Activated B cell treated with CpG ODN at 0.5 μM for 24 hours (primary cell): Measurements from ENCODE around the gene CEP78. TPM values are rescaled to one million over a fixed set of nuclear protein-coding genes. Genes with fewer than 3 reads are reported as not detected.

Experiments used
- ATAC-seq: fragments of 200-7000 bp; cut with Tn5 transposase; one replicate; pipeline ENCODE4 v1.10.0; 2021; ENCODE audit warnings: low read depth, mild to moderate bottlenecking, moderate library complexity
- CTCF ChIA-PET: fragments of 350-600 bp; sonication (Branson Sonifier 250); formaldehyde crosslinking; loops from one replicate; lab custom pipeline; 2021; ENCODE audit warnings: antibody characterized with exemption; lab: Charles Lee
- POLR2A ChIA-PET: fragments of 350-600 bp; sonication (Branson Sonifier 250); formaldehyde crosslinking; loops from one replicate; lab custom pipeline; 2021; ENCODE audit warnings: antibody characterized with exemption; lab: Charles Lee
- DNase-seq: peaks from one replicate; pipeline ENCODE4 v3.0.0; 2022
- H3K27ac Mint-ChIP-seq: one replicate; pipeline ENCODE4 v1.8.0; 2020; ENCODE audit warnings: mixed read lengths
- H3K27me3 Mint-ChIP-seq: one replicate; pipeline ENCODE4 v1.8.0; 2021; ENCODE audit warnings: mixed read lengths
- H3K36me3 Mint-ChIP-seq: one replicate; pipeline ENCODE4 v1.8.0; 2021; ENCODE audit warnings: low read depth, mixed read lengths
- H3K4me1 Mint-ChIP-seq: one replicate; pipeline ENCODE4 v1.8.0; 2021; ENCODE audit warnings: mixed read lengths
- H3K4me3 Mint-ChIP-seq: one replicate; pipeline ENCODE4 v1.8.0; 2020; ENCODE audit warnings: mild to moderate bottlenecking, mixed read lengths
- H3K9me3 Mint-ChIP-seq: one replicate; pipeline ENCODE4 v1.8.0; 2020; ENCODE audit warnings: mixed read lengths
- CTCF ChIP-seq: fragments of 200-600 bp; IDR thresholded peaks from one replicate; pipeline ENCODE4 v1.8.0; 2022; ENCODE audit warnings: antibody characterized with exemption, mild to moderate bottlenecking
- intact Hi-C: fragments of 100-400 bp; cut with micrococcal nuclease; formaldehyde crosslinking; loops from one replicate; pipeline ENCODE4 v1.15.1; 2024
- total RNA-seq: library from RNA; stranded (reverse); gene quantifications from 2 replicates; pipeline ENCODE4 v1.2.3, GENCODE V29; 2022

The CEP78 gene
- total RNA-seq, 1 donor from 2014 or later = 18.1 TPM

- Mint-ChIP-seq H3K27ac (no peak overlapping the region), H3K36me3 (no peaks in the 10 kb centered on the region), H3K4me1 (no peaks in the 10 kb centered on the region), H3K4me3 (no peak overlapping the region), H3K9me3 (no peaks in the 10 kb centered on the region), H3K27me3 (peaks cover 2% of the 10 kb centered on the region)
- ATAC-seq (no peak), DNase-seq (no peak)
- TF ChIP-seq CTCF = no peak
- ChIA-PET CTCF (no interaction called here), POLR2A (no interaction called here)
- intact Hi-C loops = no loop called here
These were observed 53.6 kb downstream of the CEP78 start for GRCh38 chr9:78289474-78289873.

GRCh38 chr9:78291240-78291925 is 55.5 kb downstream of the CEP78 start:
- H3K27ac Mint-ChIP-seq = no peak overlapping the region

DNA sequence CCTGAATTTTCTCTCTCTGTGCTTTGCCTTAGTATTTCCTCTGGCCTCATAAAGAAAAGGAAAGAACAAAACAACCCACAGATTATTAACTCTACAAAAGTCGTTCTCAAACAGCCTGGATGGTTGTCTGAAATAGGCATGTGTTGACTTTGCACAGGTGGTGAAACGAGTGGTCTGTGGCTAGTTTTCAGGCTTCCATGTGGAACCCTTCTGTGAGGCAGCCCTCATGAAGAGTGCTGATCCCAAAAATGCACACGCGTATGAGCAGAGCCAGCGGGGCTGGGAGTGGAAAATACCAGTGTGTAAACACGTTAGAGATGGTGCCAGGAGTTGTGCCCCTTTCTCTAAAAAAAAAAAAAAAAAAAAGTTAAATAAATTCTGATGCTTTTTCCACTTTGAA is 56.2 kb downstream of the CEP78 start:
- Mint-ChIP-seq H3K36me3 (peaks cover under 1% of the 10 kb centered on the region), H3K4me1 (peaks cover 12% of the 10 kb centered on the region), H3K27ac (no peak overlapping the region), H3K9me3 (no peaks in the 10 kb centered on the region), H3K27me3 (no peaks in the 10 kb centered on the region), H3K4me3 (no peak overlapping the region)
- intact Hi-C loops = no loop called here
- ChIA-PET POLR2A (no interaction called here), CTCF (no interaction called here)
- TF ChIP-seq CTCF = no peak
- ATAC-seq (no peak), DNase-seq (no peak)

More at GRCh38 chr9:78291240-78291925, 55.5 kb downstream of the CEP78 start:
- H3K4me3 Mint-ChIP-seq = no peak overlapping the region
- ATAC-seq (no peak), DNase-seq (no peak)
- no peaks in the 10 kb centered on the region for H3K36me3 Mint-ChIP-seq
- H3K9me3 Mint-ChIP-seq = no peaks in the 10 kb centered on the region
- peaks cover 1% of the 10 kb centered on the region for H3K27me3 Mint-ChIP-seq
- peaks cover 7% of the 10 kb centered on the region for H3K4me1 Mint-ChIP-seq
- ChIA-PET CTCF (no interaction called here), POLR2A (no interaction called here)
- TF ChIP-seq CTCF = no peak
- intact Hi-C loops = no loop called here

GRCh38 chr9:78292716-78293497 is 57.0 kb downstream of the CEP78 start:
- Mint-ChIP-seq H3K27me3 (no peaks in the 10 kb centered on the region), H3K36me3 (peaks cover 3% of the 10 kb centered on the region), H3K27ac (no peak overlapping the region), H3K4me3 (no peak overlapping the region), H3K4me1 (peaks cover 17% of the 10 kb centered on the region), H3K9me3 (no peaks in the 10 kb centered on the region)
- ATAC-seq (no peak), DNase-seq (no peak)
- TF ChIP-seq CTCF = no peak
- ChIA-PET CTCF (no interaction called here), POLR2A (no interaction called here)
- intact Hi-C loops = no loop called here
